Peyer's patch (tissue), 4 donors: ENCODE results near the gene TMEM176A. TPM values are rescaled to one million over a fixed set of nuclear protein-coding genes. Genes with fewer than 3 reads are reported as not detected.

Source experiments
- DNase-seq, 3 donors: peaks; one replicate each; pipeline ENCODE4 v3.0.0-alpha.2; 2017 to 2019
- H3K27ac ChIP-seq, 4 donors: fragments of 200-600 bp; sonication (generic); one replicate each; pipeline ENCODE4 v1.5.1; 2016 to 2019
- H3K27me3 ChIP-seq, 2 donors: fragments of 200-600 bp; sonication (generic); one replicate each; pipeline ENCODE4 v1.5.1; 2019
- H3K36me3 ChIP-seq, 3 donors: fragments of 200-600 bp; sonication (generic); one replicate each; pipeline ENCODE4 v1.5.1; 2016 to 2019
- H3K4me1 ChIP-seq, 4 donors: fragments of 200-600 bp; sonication (generic); one replicate each; pipeline ENCODE4 v1.5.1; 2016 to 2019
- H3K4me3 ChIP-seq, 4 donors: fragments of 200-600 bp; sonication (generic); 1 replicate in 3 of 4; 2 replicates in 1 of 4; pipeline ENCODE4 v1.5.1; 2016 to 2019; ENCODE audit warnings: mild to moderate bottlenecking in 1 of 4
- H3K9me3 ChIP-seq, 4 donors: fragments of 200-600 bp; sonication (generic); one replicate each; pipeline ENCODE4 v1.5.1; 2016 to 2019; ENCODE audit warnings: mild to moderate bottlenecking in 1 of 4
- CTCF ChIP-seq, 6 experiments: fragments of 450-650 bp in 4 of 6; fragments of 200-600 bp in 2 of 6; sonication (generic) in 1 of 6; IDR thresholded peaks; one replicate each; pipeline ENCODE4 v1.5.1; 2017 to 2019; ENCODE audit warnings: antibody characterized with exemption in 6 of 6, mild to moderate bottlenecking in 3 of 6, moderate library complexity in 1 of 6
- POLR2A ChIP-seq, 2 donors: fragments of 450-650 bp; IDR thresholded peaks; one replicate each; pipeline ENCODE4 v1.5.1; 2017; ENCODE audit warnings: antibody characterized with exemption in 2 of 2, mild to moderate bottlenecking in 2 of 2, moderate library complexity in 2 of 2
- total RNA-seq, 4 donors: library from RNA; depleted of rRNA; stranded (reverse); fragments of >200 nt; gene quantifications; one replicate each; pipeline ENCODE4 v1.1.0, GENCODE V29; 2016

Gene TMEM176A
- total RNA-seq, 4 donors from 2014 or later = 88.3 to 338 (median 232) TPM

- TF ChIP-seq CTCF (IDR thresholded peaks at IDR 0.05) = no peak
- no peak for TF ChIP-seq POLR2A (IDR thresholded peaks at IDR 0.05)
- Histone ChIP-seq H3K4me3 (peak overlapping the region in 2 of 4 donors; percentile 47 to 60), H3K4me1 (peaks cover 0 to 3% (median 0%) of the 10 kb centered on the region in 4 donors), H3K36me3 (peaks cover 0 to 5% (median 0%) of the 10 kb centered on the region in 3 donors), H3K27me3 (no peaks in the 10 kb centered on the region), H3K9me3 (no peaks in the 10 kb centered on the region), H3K27ac (peak overlapping the region in 3 of 4 donors; percentile 11 to 81 (median 71))
- peak in 1 of 3 donors; percentile 13 for DNase-seq
Observed at GRCh38 chr7:150851492-150852370, 51.2 kb downstream of the TMEM176A start.

- TF ChIP-seq CTCF (IDR thresholded peaks at IDR 0.05) (no peak), POLR2A (IDR thresholded peaks at IDR 0.05) (peak; percentile 96 to 99)
- Histone ChIP-seq H3K9me3 (no peaks in the 10 kb centered on the region), H3K4me1 (peaks cover 0 to 3% (median 0%) of the 10 kb centered on the region in 4 donors), H3K27ac (peak within 1 kb of the TSS in 3 of 4 donors; percentile 62 to 81 (median 71)), H3K4me3 (peak within 1 kb of the TSS in 3 of 4 donors; percentile 31 to 60 (median 47)), H3K27me3 (no peaks in the 10 kb centered on the region), H3K36me3 (peaks cover 0 to 11% (median 0%) of the 10 kb centered on the region in 3 donors)
- peak in 2 of 3 donors; percentile 91 to 93 for DNase-seq
Observed at GRCh38 chr7:150852371-150852905, 51.9 kb downstream of the TMEM176A start, which contains the start of gene AOC1. AOC1 (plus strand) TSS chr7:150852517; CDS start chr7:150856471, 3,954 bp downstream.

- Histone ChIP-seq H3K9me3 (no peaks in the 10 kb centered on the region), H3K36me3 (peaks cover 0 to 23% (median 0%) of the 10 kb centered on the region in 3 donors), H3K4me1 (peaks cover 0 to 3% (median 0%) of the 10 kb centered on the region in 4 donors), H3K27ac (no peak overlapping the region), H3K27me3 (no peaks in the 10 kb centered on the region), H3K4me3 (peak overlapping the region in 2 of 4 donors; percentile 3 to 47)
- TF ChIP-seq CTCF (IDR thresholded peaks at IDR 0.05) (no peak), POLR2A (IDR thresholded peaks at IDR 0.05) (no peak)
- peak in 1 of 3 donors; percentile 26 for DNase-seq
Observed at GRCh38 chr7:150854066-150855000, 53.8 kb downstream of the TMEM176A start.

Other genes starting within 250 kb of the TMEM176A start
- gene GIMAP4, start 233.4 kb upstream of the TMEM176A start, total RNA-seq = 10 to 100 TPM in 2 of 4 donors, 1 to 10 TPM in 2; 5.1 to 38.0 (median 14.6) TPM
- gene GIMAP6, start 168.4 kb upstream of the TMEM176A start, total RNA-seq = 10 to 100 TPM in 2 of 4 donors, 1 to 10 TPM in 2; 7.0 to 35.5 (median 10.6) TPM
- 10 to 100 TPM in 1 of 4 donors, 1 to 10 TPM in 3; 4.8 to 17.3 (median 9.1) TPM for gene GIMAP2, start 115.1 kb upstream of the TMEM176A start, total RNA-seq
- gene GIMAP1, start 84.2 kb upstream of the TMEM176A start, total RNA-seq = 1 to 10 TPM; 1.8 to 7.4 (median 3.6) TPM
- 10 to 100 TPM; 11.9 to 47.0 (median 24.4) TPM for gene GIMAP5, start 63.4 kb upstream of the TMEM176A start, total RNA-seq
- 100 to 1,000 TPM in 3 of 4 donors, 10 to 100 TPM in 1; 93.3 to 394 (median 300) TPM for gene TMEM176B, start 405 bp upstream of the TMEM176A start, total RNA-seq
- gene AOC1, start 51.7 kb downstream of the TMEM176A start, total RNA-seq = 1,000 to 10,000 TPM in 2 of 4 donors, 100 to 1,000 TPM in 1, 1 to 10 TPM in 1; 9.1 to 1,314 (median 833) TPM
- 1 to 10 TPM; 2.4 to 8.5 (median 3.4) TPM for gene KCNH2, start 177.6 kb downstream of the TMEM176A start, total RNA-seq
- gene NOS3, start 190.2 kb downstream of the TMEM176A start, total RNA-seq = 10 to 100 TPM in 1 of 4 donors, 1 to 10 TPM in 3; 1.2 to 18.2 (median 5.4) TPM
- under 1 TPM in 2 of 4 donors, not detected in 2; 0.27 to 0.28 TPM for gene ATG9B, start 223.7 kb downstream of the TMEM176A start, total RNA-seq
- 10 to 100 TPM; 23.1 to 79.7 (median 42.7) TPM for gene ABCB8, start 227.7 kb downstream of the TMEM176A start, total RNA-seq
- 10 to 100 TPM in 1 of 4 donors, 1 to 10 TPM in 3; 2.5 to 10.7 (median 5.0) TPM for gene ASIC3, start 247.8 kb downstream of the TMEM176A start, total RNA-seq